OCI-LY3 (cell line): ENCODE results near the gene TRIM44.

ENCODE experiments used
- H2AFZ ChIP-seq: fragments of 200-600, 300-600 bp; shearing (Covaris generic); 2 replicates; pipeline ENCODE4 v1.6.0; 2014; ENCODE audit warnings: antibody characterized with exemption, low read depth, low read length
- H3K27ac ChIP-seq: fragments of 200-600, 300-600 bp; sonication (generic); 2 replicates; pipeline ENCODE4 v1.5.1; 2014; ENCODE audit warnings: mild to moderate bottlenecking, low read length, moderate library complexity, mixed read lengths
- H3K27me3 ChIP-seq: fragments of 200-600, 300-600 bp; sonication (generic); 2 replicates; pipeline ENCODE4 v1.6.1; 2014; ENCODE audit warnings: low read depth, low read length, mixed read lengths
- H3K36me3 ChIP-seq: fragments of 200-600, 300-600 bp; sonication (generic); replicated peaks from 2 replicates; pipeline ENCODE3; 2014; ENCODE audit warnings: low read depth, low read length, mixed read lengths
- H3K4me1 ChIP-seq: fragments of 300-600, 200-600 bp; sonication (generic); 2 replicates; pipeline ENCODE4 v1.6.1; 2014; ENCODE audit warnings: low read length, mixed read lengths
- H3K4me2 ChIP-seq: fragments of 200-600, 300-600 bp; sonication (generic); 2 replicates; pipeline ENCODE4 v1.6.1; 2014; ENCODE audit warnings: low read length, mixed read lengths
- H3K4me3 ChIP-seq: fragments of 300-600, 200-600 bp; sonication (generic); 2 replicates; pipeline ENCODE4 v1.5.1; 2014; ENCODE audit warnings: antibody characterized with exemption, mild to moderate bottlenecking, low read length, moderate library complexity
- H3K79me2 ChIP-seq: fragments of 300-600, 200-600 bp; shearing (Covaris generic); 2 replicates; pipeline ENCODE4 v1.6.1; 2014; ENCODE audit warnings: mild to moderate bottlenecking, low read length, mixed read lengths
- H3K9ac ChIP-seq: fragments of 300-600, 200-600 bp; shearing (Covaris generic); 2 replicates; pipeline ENCODE4 v1.6.0; 2014; ENCODE audit warnings: mild to moderate bottlenecking, low read length, moderate library complexity
- H3K9me3 ChIP-seq: fragments of 200-600, 300-600 bp; shearing (Covaris generic); 2 replicates; pipeline ENCODE4 v1.6.1; 2014; ENCODE audit warnings: low read length, mixed read lengths; ENCODE audit not compliant: insufficient read depth
- H4K20me1 ChIP-seq: fragments of 200-600, 300-600 bp; sonication (generic); 2 replicates; pipeline ENCODE4 v1.6.1; 2016; ENCODE audit warnings: low read length, mixed read lengths; ENCODE audit not compliant: insufficient read depth
- CTCF ChIP-seq: fragments of 200-600, 300-600 bp; sonication (generic); IDR thresholded peaks from 2 replicates; pipeline ENCODE4 v1.5.1; 2014; ENCODE audit warnings: antibody characterized with exemption, low read length, low read depth
- EZH2phosphoT487 ChIP-seq: fragments of 200-600 bp; shearing (Covaris generic); IDR thresholded peaks from 2 replicates; pipeline ENCODE4 v1.6.1; 2018; ENCODE audit warnings: antibody characterized with exemption, mixed run types, low read depth

The TRIM44 gene

DNA sequence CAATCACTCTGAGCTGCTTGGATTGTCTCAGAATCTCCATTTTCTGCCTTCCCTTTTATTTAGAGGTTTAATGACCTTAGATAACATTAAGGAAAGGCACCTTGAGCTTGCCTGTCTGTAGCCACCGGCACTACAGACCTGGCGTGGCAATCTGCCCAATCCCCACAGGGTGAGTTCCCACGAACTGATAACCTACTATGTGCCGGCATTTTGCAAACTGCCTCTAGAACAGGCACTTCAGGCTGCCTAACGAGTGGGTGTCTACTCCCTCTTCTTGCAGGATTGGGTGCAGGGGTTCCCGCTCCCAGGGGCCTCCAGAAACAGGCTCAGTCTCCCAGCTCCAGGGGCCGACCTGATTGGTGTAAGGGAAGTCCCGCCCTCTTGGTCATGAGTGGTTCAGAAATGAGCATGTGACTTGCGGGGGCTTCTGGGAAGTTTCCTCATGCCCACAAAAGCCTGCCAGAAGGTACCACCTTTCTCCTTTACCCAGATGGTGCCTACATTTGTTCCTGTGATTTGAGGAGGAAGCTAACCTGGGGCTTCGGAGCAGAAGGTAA is 161.2 kb downstream of the TRIM44 start:
- H3K79me2 ChIP-seq, result no peaks in the 10 kb centered on the region
- H2AFZ ChIP-seq, result no peak overlapping the region
- H3K27me3 ChIP-seq, result no peaks in the 10 kb centered on the region
- H3K9ac ChIP-seq, result no peak overlapping the region
- H3K4me3 ChIP-seq, result no peak overlapping the region
- no peaks in the 10 kb centered on the region for H3K9me3 ChIP-seq
- peaks cover 5% of the 10 kb centered on the region; the same call in 1 of the 2 replicates for H3K4me1 ChIP-seq
- no peaks in the 10 kb centered on the region for H4K20me1 ChIP-seq
- H3K27ac ChIP-seq, result no peak overlapping the region
- H3K4me2 ChIP-seq, result no peak overlapping the region
- no peaks in the 10 kb centered on the region for H3K36me3 ChIP-seq
- TF ChIP-seq CTCF (no peak), EZH2phosphoT487 (no peak)

DNA sequence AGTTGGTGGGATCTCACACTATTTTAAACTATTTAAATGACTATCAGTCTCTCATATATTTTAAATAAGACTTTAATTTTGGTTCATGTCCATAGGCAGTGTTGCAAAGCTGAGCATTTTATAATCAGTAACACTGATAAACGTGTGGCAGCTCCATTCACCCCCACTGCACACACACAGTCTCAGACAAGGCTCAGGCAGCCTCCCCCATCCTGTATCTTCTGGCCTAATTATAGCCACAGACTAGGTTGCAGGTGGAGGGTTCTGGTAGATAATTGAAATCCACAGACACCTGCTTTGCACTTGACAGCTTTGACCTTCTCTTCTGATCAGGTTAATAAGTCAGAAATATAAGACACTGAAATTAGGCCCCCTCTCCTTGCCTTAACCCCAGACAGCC is 162.8 kb downstream of the TRIM44 start:
- Histone ChIP-seq H4K20me1 (no peaks in the 10 kb centered on the region), H3K79me2 (no peaks in the 10 kb centered on the region), H3K4me1 (peaks cover 5% of the 10 kb centered on the region; the same call in 1 of the 2 replicates), H3K27me3 (no peaks in the 10 kb centered on the region), H3K27ac (no peak overlapping the region), H3K9ac (no peak overlapping the region), H3K4me3 (no peak overlapping the region), H3K36me3 (no peaks in the 10 kb centered on the region), H2AFZ (no peak overlapping the region), H3K4me2 (no peak overlapping the region), H3K9me3 (no peaks in the 10 kb centered on the region)
- TF ChIP-seq CTCF, result no peak
- no peak for TF ChIP-seq EZH2phosphoT487

- Histone ChIP-seq H3K4me1 (peaks cover 5% of the 10 kb centered on the region; the same call in 1 of the 2 replicates), H3K27me3 (no peaks in the 10 kb centered on the region), H3K79me2 (no peaks in the 10 kb centered on the region), H2AFZ (no peak overlapping the region), H3K4me3 (no peak overlapping the region), H4K20me1 (no peaks in the 10 kb centered on the region), H3K9me3 (no peaks in the 10 kb centered on the region), H3K36me3 (no peaks in the 10 kb centered on the region), H3K4me2 (no peak overlapping the region), H3K9ac (no peak overlapping the region), H3K27ac (no peak overlapping the region)
- no peak for TF ChIP-seq EZH2phosphoT487
- TF ChIP-seq CTCF, result no peak
Measured at GRCh38 chr11:35826006-35826405, 163.4 kb downstream of the TRIM44 start.

DNA sequence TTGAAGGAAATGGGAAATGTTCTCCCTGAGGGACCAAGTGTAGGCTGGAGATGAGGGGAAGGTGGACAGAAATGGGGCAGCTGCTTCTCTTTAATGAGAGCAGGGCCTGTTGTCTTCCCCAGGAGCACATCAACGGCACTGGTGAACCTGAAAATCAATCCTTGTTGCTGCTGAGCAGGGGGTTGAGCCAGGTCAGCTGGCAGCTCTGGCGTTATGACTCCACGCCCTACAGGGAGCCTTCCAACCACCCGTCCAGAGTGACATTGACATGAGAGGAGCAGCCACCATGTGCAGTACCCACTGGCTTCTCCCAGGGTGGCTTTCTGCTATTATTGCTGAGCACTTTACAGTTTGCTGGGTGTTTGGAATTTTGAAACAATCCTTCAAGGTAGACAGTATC is 164.4 kb downstream of the TRIM44 start:
- Histone ChIP-seq H3K9ac (no peak overlapping the region), H3K79me2 (no peaks in the 10 kb centered on the region), H3K4me3 (no peak overlapping the region), H3K36me3 (no peaks in the 10 kb centered on the region), H3K27ac (no peak overlapping the region), H3K4me2 (no peak overlapping the region), H3K9me3 (no peaks in the 10 kb centered on the region), H2AFZ (no peak overlapping the region), H3K27me3 (no peaks in the 10 kb centered on the region), H3K4me1 (no peaks in the 10 kb centered on the region; the same call in 1 of the 2 replicates), H4K20me1 (no peaks in the 10 kb centered on the region)
- no peak for TF ChIP-seq EZH2phosphoT487
- TF ChIP-seq CTCF, result no peak
